IMR-90 (cell line): ENCODE measurements around the gene DCDC2.

Source experiments
- BHLHE40 ChIP-seq: fragments of 150-350 bp; IDR thresholded peaks from 2 replicates; pipeline ENCODE4 v1.6.1; 2016; ENCODE audit warnings: mild to moderate bottlenecking, low read depth, low read length
- MXI1 ChIP-seq: IDR thresholded peaks from 2 replicates; pipeline ENCODE4 v1.6.1; 2012; ENCODE audit warnings: low read depth, mild to moderate bottlenecking, low read length, moderate library complexity, borderline replicate concordance
- POLR2A ChIP-seq: IDR thresholded peaks from 2 replicates; pipeline ENCODE4 v1.6.1; 2012; ENCODE audit warnings: mild to moderate bottlenecking, low read depth, low read length
- SMC3 ChIP-seq: fragments of 150-350 bp; IDR thresholded peaks from 2 replicates; pipeline ENCODE4 v1.6.1; 2016; ENCODE audit warnings: low read depth, mild to moderate bottlenecking, antibody characterized with exemption, low read length, moderate library complexity
- TF ChIP-seq, protein P1 (sequence below): conservative IDR thresholded peaks from 2 replicates; pipeline ENCODE4 v1.5.1; 2012; ENCODE audit warnings: mild to moderate bottlenecking, low read depth, low read length, improper control_type of control experiment
- TF ChIP-seq, protein P2 (sequence below): fragments of 150-350 bp; IDR thresholded peaks from 2 replicates; pipeline ENCODE4 v1.6.1; 2017; ENCODE audit warnings: mild to moderate bottlenecking, antibody characterized with exemption, low read length, low read depth

DNA sequence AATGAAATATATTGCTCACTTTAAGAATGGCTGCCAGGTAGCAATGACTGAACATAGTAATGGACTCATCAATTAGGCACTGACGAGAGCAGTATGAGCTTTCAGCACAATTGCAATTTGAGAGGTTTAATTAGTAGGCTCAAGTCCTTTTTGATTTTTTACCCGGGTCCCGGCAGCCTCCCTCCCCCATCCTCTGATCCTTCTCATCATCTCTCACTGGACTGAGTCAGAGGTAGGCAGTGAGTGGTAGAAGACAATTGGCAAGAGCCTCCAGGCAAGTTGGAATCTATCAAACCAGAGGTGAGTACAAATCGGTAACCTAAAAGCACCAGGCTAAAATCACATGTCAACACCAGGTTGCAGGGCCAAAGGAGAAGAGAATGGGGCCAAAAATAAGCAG, 107.9 kb downstream of the DCDC2 start:
- TF ChIP-seq, protein P1, sequence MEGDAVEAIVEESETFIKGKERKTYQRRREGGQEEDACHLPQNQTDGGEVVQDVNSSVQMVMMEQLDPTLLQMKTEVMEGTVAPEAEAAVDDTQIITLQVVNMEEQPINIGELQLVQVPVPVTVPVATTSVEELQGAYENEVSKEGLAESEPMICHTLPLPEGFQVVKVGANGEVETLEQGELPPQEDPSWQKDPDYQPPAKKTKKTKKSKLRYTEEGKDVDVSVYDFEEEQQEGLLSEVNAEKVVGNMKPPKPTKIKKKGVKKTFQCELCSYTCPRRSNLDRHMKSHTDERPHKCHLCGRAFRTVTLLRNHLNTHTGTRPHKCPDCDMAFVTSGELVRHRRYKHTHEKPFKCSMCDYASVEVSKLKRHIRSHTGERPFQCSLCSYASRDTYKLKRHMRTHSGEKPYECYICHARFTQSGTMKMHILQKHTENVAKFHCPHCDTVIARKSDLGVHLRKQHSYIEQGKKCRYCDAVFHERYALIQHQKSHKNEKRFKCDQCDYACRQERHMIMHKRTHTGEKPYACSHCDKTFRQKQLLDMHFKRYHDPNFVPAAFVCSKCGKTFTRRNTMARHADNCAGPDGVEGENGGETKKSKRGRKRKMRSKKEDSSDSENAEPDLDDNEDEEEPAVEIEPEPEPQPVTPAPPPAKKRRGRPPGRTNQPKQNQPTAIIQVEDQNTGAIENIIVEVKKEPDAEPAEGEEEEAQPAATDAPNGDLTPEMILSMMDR, result no peak
- TF ChIP-seq POLR2A, result no peak
- no peak for TF ChIP-seq MXI1
- TF ChIP-seq, protein P2, sequence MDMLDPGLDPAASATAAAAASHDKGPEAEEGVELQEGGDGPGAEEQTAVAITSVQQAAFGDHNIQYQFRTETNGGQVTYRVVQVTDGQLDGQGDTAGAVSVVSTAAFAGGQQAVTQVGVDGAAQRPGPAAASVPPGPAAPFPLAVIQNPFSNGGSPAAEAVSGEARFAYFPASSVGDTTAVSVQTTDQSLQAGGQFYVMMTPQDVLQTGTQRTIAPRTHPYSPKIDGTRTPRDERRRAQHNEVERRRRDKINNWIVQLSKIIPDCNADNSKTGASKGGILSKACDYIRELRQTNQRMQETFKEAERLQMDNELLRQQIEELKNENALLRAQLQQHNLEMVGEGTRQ, result no peak
- TF ChIP-seq BHLHE40, result no peak
- no peak for TF ChIP-seq SMC3
